Cardiac muscle cell (in vitro differentiated cells and primary cell): ENCODE results near the gene GPR84. TPM values are rescaled to one million over a fixed set of nuclear protein-coding genes. Genes with fewer than 3 reads are reported as not detected.
A peak's percentile ranks its signal among the peaks of the same experiment; 100 is the strongest.

Experiments
- DNase-seq, 2 donors: peaks; one replicate each; pipeline versions ENCODE4 v3.0.0 to v3.0.0-alpha.2; 2010 to 2017; ENCODE audit warnings: low read depth in 1 of 2, low spot score in 1 of 2
- H3K27ac ChIP-seq: fragments of 200-600 bp; sonication (generic); 2 replicates; pipeline ENCODE4 v1.5.1; 2016
- H3K27me3 ChIP-seq: fragments of 200-600 bp; sonication (generic); 2 replicates; pipeline ENCODE4 v1.6.0; 2016; ENCODE audit warnings: control low read depth
- H3K36me3 ChIP-seq: fragments of 200-600 bp; sonication (generic); 2 replicates; pipeline ENCODE4 v1.5.1; 2016; ENCODE audit warnings: control low read depth
- H3K4me1 ChIP-seq: fragments of 200-600 bp; sonication (generic); 2 replicates; pipeline ENCODE4 v1.8.1; 2017; ENCODE audit warnings: low read depth, mild to moderate bottlenecking, mixed run types
- H3K4me3 ChIP-seq: fragments of 200-600 bp; sonication (generic); 2 replicates; pipeline ENCODE4 v1.5.1; 2016; ENCODE audit warnings: mild to moderate bottlenecking
- H3K9me3 ChIP-seq: fragments of 200-600 bp; sonication (generic); 2 replicates; pipeline ENCODE4 v1.5.1; 2017; ENCODE audit warnings: low read depth, mild to moderate bottlenecking, control low read depth
- CTCF ChIP-seq: IDR thresholded peaks from 2 replicates; pipeline ENCODE4 v1.5.1; 2012; ENCODE audit warnings: low read depth, mild to moderate bottlenecking, low read length
- polyA plus RNA-seq: library from polyadenylated mRNA; unstranded; fragments of >200 nt; fragmentation: Nextera tagmentation; extraction: Ambion mirVana; gene quantifications from 2 replicates; pipeline ENCODE4 v1.2.1, GENCODE V29; 2016
- total RNA-seq: library from RNA; depleted of rRNA; stranded (reverse); fragments of >200 nt; gene quantifications from 2 replicates; pipeline ENCODE4 v1.2.3, GENCODE V29; 2016

The GPR84 gene
- total RNA-seq (0.09 TPM in 1 of 2 replicates, not detected in the other), polyA plus RNA-seq (not detected in 2 replicates)

GRCh38 chr12:54364413-54364812 lies at the start of gene GPR84:
GPR84 (minus strand) TSS chr12:54364486; CDS start chr12:54363851, 635 bp downstream.
- no peak for TF ChIP-seq CTCF
- Histone ChIP-seq H3K27me3 (no peaks in the 10 kb centered on the region), H3K36me3 (no peaks in the 10 kb centered on the region), H3K4me3 (no peak within 1 kb of the TSS), H3K9me3 (no peaks in the 10 kb centered on the region), H3K27ac (no peak within 1 kb of the TSS), H3K4me1 (peaks cover 14% of the 10 kb centered on the region)
- DNase-seq, result peak in 1 of 2 donors; percentile 56

DNA sequence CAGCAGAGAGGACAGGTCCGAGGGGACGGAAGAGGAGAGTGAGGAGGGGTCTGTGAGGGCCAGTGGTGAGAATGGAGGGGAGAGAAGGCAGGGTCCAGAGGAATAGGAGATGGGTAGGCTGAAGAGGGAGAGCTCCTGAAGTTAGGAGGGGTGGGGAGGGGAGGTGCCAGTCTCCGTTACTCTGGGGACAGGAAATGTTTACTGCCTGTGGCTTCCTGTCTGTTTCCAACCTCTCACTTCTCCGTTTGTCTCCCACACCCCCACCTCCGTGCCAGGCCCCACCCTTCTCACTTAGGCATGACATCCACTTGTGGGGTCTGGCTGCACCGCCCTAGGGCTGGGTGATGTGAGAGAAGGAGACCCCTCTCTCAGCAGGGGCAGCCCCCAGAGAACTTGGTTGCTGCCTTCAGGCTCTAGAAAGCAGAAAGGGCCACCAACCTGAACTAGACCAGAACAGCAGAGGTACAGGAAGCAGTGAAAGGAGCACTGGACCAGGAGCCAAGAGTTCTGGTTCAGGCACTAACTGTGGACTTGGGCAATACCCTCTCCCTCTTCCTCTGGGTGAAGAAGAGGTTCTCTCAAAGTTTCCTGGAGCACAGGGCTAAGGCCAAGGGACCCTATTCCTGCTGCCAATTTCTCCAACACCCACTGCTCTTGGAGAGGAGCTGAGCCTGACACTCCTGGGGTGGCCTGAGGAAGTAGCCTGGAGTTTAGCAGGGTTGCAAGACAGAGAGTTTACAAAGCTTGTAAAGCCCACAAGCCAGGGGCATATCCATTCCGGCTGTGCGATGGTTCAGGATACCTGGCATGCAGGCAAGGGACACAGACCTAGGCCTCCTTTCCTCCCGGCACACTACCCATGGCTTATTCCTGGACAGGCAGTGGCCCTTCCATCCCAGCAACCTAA lies 49.3 kb upstream of the GPR84 start:
- no peaks in the 10 kb centered on the region for H3K27me3 ChIP-seq
- H3K9me3 ChIP-seq, result no peaks in the 10 kb centered on the region
- peak in 1 of 2 donors; percentile 48 for DNase-seq
- no peak for TF ChIP-seq CTCF
- H3K36me3 ChIP-seq, result peaks cover 5% of the 10 kb centered on the region
- no peak overlapping the region for H3K27ac ChIP-seq
- H3K4me3 ChIP-seq, result no peak overlapping the region
- peaks cover 6% of the 10 kb centered on the region for H3K4me1 ChIP-seq

GRCh38 chr12:54412786-54413185 lies 48.5 kb upstream of the GPR84 start:
- Histone ChIP-seq H3K36me3 (peaks cover 9% of the 10 kb centered on the region), H3K27ac (peak overlapping the region; percentile 26), H3K9me3 (no peaks in the 10 kb centered on the region), H3K27me3 (no peaks in the 10 kb centered on the region), H3K4me3 (no peak overlapping the region), H3K4me1 (peaks cover 6% of the 10 kb centered on the region)
- no peak for DNase-seq
- no peak for TF ChIP-seq CTCF

DNA sequence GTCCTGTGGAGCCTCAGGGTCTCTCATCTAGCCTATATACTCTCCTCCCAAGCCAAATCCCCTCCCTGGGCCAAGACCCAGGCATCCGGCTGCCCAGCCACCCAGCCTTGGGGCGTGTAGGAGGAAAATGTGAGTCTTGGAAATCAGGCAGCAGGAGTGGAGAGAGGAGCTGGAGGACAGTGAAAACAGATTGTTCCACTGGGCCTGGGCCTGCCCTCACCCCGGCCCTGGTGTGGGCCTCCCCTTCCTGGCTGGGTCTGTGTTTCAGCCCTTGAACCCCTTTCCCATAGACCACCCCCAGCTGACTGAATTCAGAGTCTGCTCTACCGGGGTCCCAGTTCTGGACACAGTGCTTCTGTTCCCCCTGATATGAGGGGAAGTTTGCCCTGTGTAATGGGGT lies 48.1 kb upstream of the GPR84 start:
- Histone ChIP-seq H3K4me3 (no peak overlapping the region), H3K36me3 (peaks cover 13% of the 10 kb centered on the region), H3K27ac (peak overlapping the region; percentile 26), H3K27me3 (no peaks in the 10 kb centered on the region), H3K9me3 (no peaks in the 10 kb centered on the region), H3K4me1 (peaks cover 3% of the 10 kb centered on the region)
- TF ChIP-seq CTCF, result no peak
- no peak for DNase-seq

DNA sequence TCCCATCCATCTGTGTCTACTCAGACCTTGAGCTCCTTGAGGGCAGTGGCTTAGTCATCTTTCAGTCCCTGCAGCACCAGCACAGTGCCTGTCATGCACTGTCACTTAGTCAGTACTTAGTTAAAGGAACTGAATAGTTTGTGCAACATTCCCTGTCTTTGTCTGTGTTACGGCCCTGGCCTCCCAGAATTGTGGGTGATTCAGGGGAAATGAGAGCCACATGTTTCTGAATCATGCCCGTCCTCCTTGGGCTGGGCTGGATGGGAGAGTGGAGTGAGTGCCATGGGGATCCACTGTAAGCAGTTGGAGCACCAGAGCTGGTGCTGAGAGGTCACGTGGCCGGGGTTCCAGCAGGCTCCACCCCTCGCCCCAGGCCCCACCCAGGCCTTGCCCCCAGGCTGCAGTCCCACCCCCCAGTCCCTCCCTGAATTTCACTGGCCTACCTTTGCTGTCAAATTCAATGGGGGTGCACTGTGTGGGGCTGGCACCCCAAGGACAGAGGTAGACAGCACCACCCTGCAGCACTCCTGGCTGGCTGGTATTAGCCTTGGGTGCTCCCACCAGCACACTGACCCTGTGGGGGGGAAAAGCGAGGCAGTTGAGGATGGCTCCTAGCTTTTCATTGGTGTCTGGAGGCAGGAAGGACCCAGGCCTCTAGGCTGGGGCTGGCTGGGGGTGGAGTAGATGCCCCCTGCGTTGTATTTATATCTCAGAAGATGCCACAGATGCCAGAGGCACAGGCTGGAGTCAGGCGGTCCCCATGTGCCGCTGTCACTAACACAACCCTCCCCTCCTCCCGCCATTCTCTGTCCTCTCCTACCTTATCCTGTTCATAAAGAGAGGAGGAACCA lies 47.3 kb upstream of the GPR84 start:
- no peak for TF ChIP-seq CTCF
- Histone ChIP-seq H3K9me3 (no peaks in the 10 kb centered on the region), H3K4me3 (no peak overlapping the region), H3K27ac (peak overlapping the region; percentile 26), H3K4me1 (no peaks in the 10 kb centered on the region), H3K27me3 (no peaks in the 10 kb centered on the region), H3K36me3 (peaks cover 20% of the 10 kb centered on the region)
- peak in 1 of 2 donors; percentile 84 for DNase-seq
